ENCODE data around the gene RNF138. TPM values are rescaled to one million over a fixed set of nuclear protein-coding genes. Genes with fewer than 3 reads are reported as not detected.

The RNF138 gene
- total RNA-seq, 1 donor from 2014 or later = 19.1 TPM

DNA sequence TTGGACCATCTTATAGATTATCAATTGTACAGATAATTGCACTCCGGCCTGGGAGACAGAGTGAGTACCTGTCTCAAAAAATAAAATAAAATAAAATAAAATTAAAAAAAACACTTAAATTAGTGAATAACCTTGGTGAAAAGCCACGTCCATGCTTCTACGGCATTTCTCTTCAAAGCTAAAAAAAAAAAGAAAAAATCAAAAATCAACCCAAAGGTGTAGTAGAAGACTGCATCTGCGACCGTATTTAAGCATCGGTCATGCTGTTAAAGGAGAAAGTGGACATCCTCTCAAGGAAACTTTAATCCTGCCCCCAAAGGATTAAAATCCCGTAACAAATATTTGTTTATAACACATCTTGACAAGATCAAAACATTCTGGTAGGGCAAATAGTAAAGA lies 350 bp upstream of the RNF138 start:
- peak overlapping the region; percentile 85 for H3K4me3 Mint-ChIP-seq (ENCODE audit: unreplicated experiment)
- no peaks in the 10 kb centered on the region for H3K9me3 Mint-ChIP-seq (ENCODE audit: unreplicated experiment)
- TF ChIP-seq, protein P1, sequence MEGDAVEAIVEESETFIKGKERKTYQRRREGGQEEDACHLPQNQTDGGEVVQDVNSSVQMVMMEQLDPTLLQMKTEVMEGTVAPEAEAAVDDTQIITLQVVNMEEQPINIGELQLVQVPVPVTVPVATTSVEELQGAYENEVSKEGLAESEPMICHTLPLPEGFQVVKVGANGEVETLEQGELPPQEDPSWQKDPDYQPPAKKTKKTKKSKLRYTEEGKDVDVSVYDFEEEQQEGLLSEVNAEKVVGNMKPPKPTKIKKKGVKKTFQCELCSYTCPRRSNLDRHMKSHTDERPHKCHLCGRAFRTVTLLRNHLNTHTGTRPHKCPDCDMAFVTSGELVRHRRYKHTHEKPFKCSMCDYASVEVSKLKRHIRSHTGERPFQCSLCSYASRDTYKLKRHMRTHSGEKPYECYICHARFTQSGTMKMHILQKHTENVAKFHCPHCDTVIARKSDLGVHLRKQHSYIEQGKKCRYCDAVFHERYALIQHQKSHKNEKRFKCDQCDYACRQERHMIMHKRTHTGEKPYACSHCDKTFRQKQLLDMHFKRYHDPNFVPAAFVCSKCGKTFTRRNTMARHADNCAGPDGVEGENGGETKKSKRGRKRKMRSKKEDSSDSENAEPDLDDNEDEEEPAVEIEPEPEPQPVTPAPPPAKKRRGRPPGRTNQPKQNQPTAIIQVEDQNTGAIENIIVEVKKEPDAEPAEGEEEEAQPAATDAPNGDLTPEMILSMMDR (IDR thresholded peaks at IDR 0.05) = no peak
- H3K4me1 Mint-ChIP-seq (ENCODE audit: unreplicated experiment) = peaks cover 29% of the 10 kb centered on the region
- peaks cover 10% of the 10 kb centered on the region for H3K36me3 Mint-ChIP-seq (ENCODE audit: unreplicated experiment)
- H3K27me3 Mint-ChIP-seq (ENCODE audit: unreplicated experiment) = no peaks in the 10 kb centered on the region
- no peak for DNase-seq (ENCODE audit: extremely low spot score, unreplicated experiment)
- peak overlapping the region; percentile 98 for H3K27ac Mint-ChIP-seq (ENCODE audit: unreplicated experiment)

DNA sequence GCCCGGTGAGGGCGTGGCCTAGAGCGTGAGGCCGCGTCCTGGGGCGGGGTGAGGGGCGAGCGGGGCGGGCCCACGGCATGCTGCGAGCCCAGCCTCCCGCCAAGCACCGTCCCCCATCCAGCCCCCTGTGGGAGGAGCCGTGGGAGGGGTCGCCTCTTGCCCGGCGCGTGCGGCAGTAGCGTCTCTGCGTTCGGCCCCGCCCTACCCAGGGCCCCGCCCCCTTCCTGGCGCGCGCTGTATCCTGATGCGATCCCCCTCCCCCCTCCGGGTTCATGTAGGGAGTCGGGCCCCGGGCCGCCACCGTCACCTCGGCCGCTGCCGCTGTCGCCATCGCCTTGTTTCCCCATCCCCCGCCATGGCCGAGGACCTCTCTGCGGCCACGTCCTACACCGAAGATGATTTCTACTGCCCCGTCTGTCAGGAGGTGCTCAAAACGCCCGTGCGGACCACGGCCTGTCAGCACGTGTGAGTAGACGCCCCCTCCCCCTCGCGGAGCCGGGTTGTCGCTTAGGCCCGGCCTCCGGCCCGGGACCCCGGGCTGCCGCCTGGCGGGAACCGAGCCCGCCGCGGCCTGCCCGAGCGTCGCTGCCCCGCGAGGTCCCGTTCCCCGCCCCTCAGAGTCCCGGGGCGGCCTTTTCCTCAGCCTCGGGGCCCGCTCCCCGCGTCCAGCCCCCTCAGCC lies 888 bp downstream of the RNF138 start:
- TF ChIP-seq, protein P1 (IDR thresholded peaks at IDR 0.05) = no peak
- DNase-seq (ENCODE audit: extremely low spot score, unreplicated experiment) = peak; percentile 100
- Mint-ChIP-seq H3K9me3 (ENCODE audit: unreplicated experiment) (no peaks in the 10 kb centered on the region), H3K27me3 (ENCODE audit: unreplicated experiment) (no peaks in the 10 kb centered on the region), H3K4me1 (ENCODE audit: unreplicated experiment) (peaks cover 30% of the 10 kb centered on the region), H3K4me3 (ENCODE audit: unreplicated experiment) (peak overlapping the region; percentile 93), H3K27ac (ENCODE audit: unreplicated experiment) (peak overlapping the region; percentile 98), H3K36me3 (ENCODE audit: unreplicated experiment) (peaks cover 10% of the 10 kb centered on the region)

DNA sequence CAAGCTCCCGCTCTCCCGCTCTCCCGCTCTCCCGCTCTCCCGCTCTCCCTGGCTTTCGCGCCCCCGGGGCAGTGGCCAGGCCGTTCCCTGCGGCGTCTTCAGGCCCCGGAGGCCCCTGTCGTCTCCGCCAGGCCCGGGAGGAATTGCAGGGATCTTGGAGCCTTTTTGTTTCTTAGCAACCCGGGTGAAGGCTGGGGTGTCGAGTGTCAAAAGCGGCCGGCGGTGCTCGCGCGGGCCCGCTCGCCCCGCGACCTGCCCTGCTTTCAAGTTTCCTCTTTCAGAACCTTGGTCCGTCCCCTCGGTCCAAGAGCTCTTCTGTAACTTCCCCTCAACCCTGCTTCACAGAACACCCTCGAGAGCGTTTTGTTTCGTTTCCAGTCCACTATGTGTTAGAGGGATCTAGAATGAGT lies 1.4 kb downstream of the RNF138 start:
- peak; percentile 87 for DNase-seq (ENCODE audit: extremely low spot score, unreplicated experiment)
- Mint-ChIP-seq H3K4me1 (ENCODE audit: unreplicated experiment) (peaks cover 30% of the 10 kb centered on the region), H3K27me3 (ENCODE audit: unreplicated experiment) (no peaks in the 10 kb centered on the region), H3K36me3 (ENCODE audit: unreplicated experiment) (peaks cover 10% of the 10 kb centered on the region), H3K27ac (ENCODE audit: unreplicated experiment) (peak overlapping the region; percentile 97), H3K9me3 (ENCODE audit: unreplicated experiment) (no peaks in the 10 kb centered on the region), H3K4me3 (ENCODE audit: unreplicated experiment) (peak overlapping the region; percentile 93)
- TF ChIP-seq, protein P1 (IDR thresholded peaks at IDR 0.05) = no peak

DNA sequence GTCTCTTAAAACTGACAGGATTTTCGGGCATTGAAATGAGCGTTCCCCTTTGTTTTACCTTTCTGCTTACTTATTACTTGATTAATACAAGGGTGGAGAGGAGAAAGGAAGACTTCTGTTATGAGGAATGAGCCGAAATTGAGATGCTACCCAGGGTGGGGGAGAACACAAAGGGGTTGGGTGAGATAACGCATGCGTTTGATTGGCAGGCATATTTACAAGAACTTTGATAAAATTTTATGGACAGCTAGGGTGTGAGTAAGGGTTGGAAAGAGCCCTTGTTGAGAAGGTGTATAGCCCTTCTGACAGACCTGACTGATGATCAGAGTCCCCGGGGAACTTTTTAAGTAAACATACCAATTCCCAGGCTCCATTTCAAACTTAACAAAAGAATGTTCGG lies 1.8 kb downstream of the RNF138 start:
- TF ChIP-seq, protein P1 (IDR thresholded peaks at IDR 0.05) = no peak
- Mint-ChIP-seq H3K36me3 (ENCODE audit: unreplicated experiment) (peaks cover 10% of the 10 kb centered on the region), H3K27me3 (ENCODE audit: unreplicated experiment) (no peaks in the 10 kb centered on the region), H3K4me1 (ENCODE audit: unreplicated experiment) (peaks cover 30% of the 10 kb centered on the region), H3K9me3 (ENCODE audit: unreplicated experiment) (no peaks in the 10 kb centered on the region), H3K27ac (ENCODE audit: unreplicated experiment) (peak overlapping the region; percentile 97), H3K4me3 (ENCODE audit: unreplicated experiment) (peak overlapping the region; percentile 93)
- no peak for DNase-seq (ENCODE audit: extremely low spot score, unreplicated experiment)

DNA sequence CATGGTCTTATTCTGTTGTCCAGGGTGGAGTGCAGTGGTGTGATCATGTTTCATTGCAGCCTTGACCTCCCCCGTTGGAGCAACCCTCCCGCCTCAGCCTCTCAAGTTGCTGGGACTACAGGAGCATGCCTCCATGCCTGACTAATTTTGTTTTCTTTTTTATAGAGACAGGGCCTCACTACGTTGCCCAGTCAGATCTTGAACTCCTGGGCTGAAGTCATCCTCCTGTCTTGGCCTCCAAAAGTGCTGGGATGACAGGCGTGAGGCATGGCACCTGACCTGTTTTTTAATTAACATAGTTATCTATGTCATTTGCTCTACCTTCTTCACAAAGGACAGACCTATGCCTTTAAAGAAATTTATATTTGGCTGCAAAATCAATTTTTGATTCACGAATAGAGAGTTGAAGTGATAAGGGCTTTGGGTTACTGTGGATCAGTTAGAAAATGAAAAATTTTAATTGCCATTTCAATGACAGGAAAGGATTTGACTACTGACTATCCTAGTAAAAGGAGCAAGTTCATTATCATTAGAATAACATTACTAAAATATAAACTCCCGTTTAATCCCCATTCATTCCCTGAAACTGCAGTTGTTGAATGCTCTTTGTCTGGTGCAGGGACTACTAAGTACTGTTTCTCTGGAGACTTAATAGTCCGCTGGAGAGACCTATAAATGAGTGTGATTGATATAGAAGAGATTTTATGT lies 3.7 kb downstream of the RNF138 start:
- DNase-seq (ENCODE audit: extremely low spot score, unreplicated experiment) = no peak
- peaks cover 16% of the 10 kb centered on the region for H3K36me3 Mint-ChIP-seq (ENCODE audit: unreplicated experiment)
- H3K9me3 Mint-ChIP-seq (ENCODE audit: unreplicated experiment) = no peaks in the 10 kb centered on the region
- H3K4me3 Mint-ChIP-seq (ENCODE audit: unreplicated experiment) = no peak overlapping the region
- no peak overlapping the region for H3K27ac Mint-ChIP-seq (ENCODE audit: unreplicated experiment)
- no peaks in the 10 kb centered on the region for H3K27me3 Mint-ChIP-seq (ENCODE audit: unreplicated experiment)
- TF ChIP-seq, protein P1 (IDR thresholded peaks at IDR 0.05) = no peak
- H3K4me1 Mint-ChIP-seq (ENCODE audit: unreplicated experiment) = peaks cover 36% of the 10 kb centered on the region

Measured in osteocyte (in vitro differentiated cells).